Stimulated activated CD4-positive, alpha-beta T cell treated with anti-CD3 and anti-CD28 coated beads, Interleukin-4, amount 100 ng/mL, for 4 hours (primary cell): ENCODE data around the gene ADCY10.
"Not testable (repeated sequence)": the region's sequence is repeated elsewhere in the genome, so short reads cannot be mapped to it uniquely, and the experiment has no call there.

ENCODE experiments used
- DNase-seq, 2 experiments: peaks; one replicate each; pipeline ENCODE4 v3.0.0-alpha.2; 2020

Gene ADCY10

DNA sequence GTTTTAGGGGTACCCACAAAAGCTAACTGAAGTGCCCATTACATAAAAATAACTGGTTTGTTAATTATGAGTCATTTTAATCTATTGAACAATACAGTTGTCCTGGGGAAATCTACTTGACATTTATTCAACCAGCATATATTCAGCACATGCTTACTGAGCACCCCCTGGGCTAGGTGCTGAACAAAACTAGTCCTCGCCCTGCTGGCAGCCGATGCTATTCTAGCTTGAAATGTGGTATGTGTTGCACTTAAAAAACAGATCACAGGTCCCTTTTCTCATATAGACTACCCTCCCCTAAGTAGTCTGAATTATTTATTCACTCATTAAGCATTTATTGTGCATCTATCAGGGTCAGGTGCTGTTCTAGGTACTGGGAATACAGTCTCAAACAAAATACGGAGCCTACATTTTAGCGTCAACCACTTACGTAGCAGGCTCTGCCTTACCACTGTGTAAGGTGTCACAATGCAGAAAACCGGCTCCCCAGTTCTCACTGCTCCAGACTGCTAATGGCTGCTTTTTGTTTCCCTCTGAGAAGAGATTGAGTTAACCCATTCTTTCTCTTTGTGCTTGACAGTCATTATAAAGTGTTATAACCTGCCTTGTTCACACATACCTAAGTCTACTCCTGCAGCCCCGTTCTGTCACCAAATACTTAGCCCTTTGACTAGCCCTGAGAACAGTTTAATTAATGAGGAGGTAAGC lies 57.1 kb downstream of the ADCY10 start:
- DNase-seq = no peak

- no peak for DNase-seq
These were observed 59.8 kb downstream of the ADCY10 start for GRCh38 chr1:167854184-167854583.

DNA sequence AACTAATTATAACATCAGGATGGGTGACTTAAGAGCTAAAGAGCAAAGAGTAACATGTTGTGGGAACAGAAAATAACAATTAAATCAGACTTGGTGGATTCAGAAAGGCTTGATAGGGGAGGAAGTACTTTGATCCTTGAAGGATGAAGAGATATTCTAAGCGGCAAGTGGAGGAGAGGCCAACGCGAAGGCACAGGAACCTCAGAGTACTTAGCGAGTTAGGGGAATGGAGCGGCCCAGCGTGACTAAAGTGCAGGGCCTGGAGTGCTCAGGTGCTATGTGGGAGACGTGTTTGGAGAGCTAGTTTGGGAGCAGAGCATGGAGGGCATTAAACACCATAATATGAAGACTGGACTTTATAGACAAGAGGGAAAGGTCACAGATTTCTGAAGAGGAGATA lies 64.3 kb downstream of the ADCY10 start:
- DNase-seq = no peak

- no peak for DNase-seq
These were observed 71.1 kb downstream of the ADCY10 start for GRCh38 chr1:167842872-167843271.

GRCh38 chr1:167841530-167841929 lies 72.4 kb downstream of the ADCY10 start:
- no peak for DNase-seq

GRCh38 chr1:167839009-167839408 lies 74.9 kb downstream of the ADCY10 start:
- no peak for DNase-seq

DNA sequence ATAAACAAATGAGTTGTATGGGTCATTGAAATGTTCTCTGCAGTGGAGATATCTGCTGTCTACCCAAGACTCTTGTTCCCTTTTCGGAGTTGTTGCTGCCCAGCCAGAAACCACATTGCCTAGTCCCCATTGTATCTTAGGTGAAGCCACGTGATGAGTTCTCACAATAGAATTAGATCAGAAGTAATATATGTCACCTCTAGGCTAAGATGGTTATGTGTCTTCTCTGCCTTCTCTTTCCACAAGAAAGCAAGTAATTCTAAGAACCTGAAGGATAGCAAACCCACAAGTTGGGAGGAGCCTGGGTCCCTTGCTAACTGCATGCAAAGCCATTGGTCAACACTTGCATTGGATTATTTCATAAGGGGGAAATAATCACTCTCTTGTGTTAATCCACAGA lies 76.6 kb downstream of the ADCY10 start:
- no peak for DNase-seq

DNA sequence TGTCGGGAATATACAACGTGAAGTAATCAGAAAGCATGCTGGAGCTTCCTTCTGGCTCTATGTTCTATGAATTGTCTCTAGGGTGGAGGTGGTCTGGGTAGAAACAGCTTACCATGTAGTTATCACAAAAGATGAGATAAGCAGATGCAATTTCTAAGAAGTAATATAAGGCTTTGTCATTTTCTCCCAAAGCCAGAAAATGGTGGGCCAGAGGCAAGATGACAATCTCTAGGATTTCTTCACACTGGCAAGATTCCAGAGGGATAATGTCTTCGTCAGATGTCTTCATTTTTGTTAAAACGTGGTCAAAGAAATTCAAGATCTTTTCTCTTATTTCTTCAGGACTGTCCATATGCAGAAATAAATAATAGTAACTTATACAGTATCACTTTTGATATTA lies 77.7 kb downstream of the ADCY10 start:
- DNase-seq = no peak

GRCh38 chr1:167833904-167834303 lies 80.0 kb downstream of the ADCY10 start:
- DNase-seq = no peak

DNA sequence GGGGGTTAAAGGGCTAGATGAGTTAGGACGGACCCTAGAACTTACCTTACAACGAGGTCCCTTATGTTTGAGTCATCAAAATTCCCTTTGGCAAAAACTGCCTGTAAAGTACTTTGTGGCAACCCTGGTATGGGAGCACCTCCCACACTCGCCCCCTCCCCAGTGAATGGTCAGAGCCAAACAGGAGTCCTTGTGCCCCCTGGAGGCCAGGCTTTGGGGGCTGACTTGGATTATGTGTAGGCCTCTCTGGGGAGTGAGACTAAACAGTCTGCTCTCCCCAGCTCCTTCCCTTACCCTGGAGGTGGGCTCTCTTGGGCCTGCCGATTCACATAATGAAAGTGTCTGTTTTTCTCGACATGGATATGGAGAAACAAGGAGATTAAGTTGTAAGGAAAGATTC lies 81.2 kb downstream of the ADCY10 start:
- DNase-seq = no peak

DNA sequence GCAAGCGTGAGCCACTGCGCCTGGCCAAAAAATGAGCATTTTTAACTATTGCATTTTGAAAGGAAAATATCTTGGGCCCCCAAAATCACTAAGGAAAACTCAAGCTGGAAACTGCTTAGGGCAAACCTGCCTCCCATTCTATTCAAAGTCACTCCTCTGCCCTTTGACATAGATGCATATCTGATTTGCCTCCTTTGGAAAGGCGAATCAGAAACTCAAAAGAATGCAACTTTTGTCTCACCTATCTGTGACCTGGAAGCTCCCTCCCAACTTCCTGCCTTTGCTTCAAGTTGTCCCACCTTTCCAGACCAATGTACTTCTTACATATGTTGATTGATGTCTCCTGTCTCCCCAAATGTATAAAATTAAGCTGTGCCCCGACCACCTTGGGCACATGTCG lies 83.3 kb downstream of the ADCY10 start:
- DNase-seq = not testable (repeated sequence)

- DNase-seq = no peak
These were observed 84.1 kb downstream of the ADCY10 start for GRCh38 chr1:167829868-167830267.

- no peak for DNase-seq
These were observed 87.8 kb downstream of the ADCY10 start for GRCh38 chr1:167826127-167826526.

DNA sequence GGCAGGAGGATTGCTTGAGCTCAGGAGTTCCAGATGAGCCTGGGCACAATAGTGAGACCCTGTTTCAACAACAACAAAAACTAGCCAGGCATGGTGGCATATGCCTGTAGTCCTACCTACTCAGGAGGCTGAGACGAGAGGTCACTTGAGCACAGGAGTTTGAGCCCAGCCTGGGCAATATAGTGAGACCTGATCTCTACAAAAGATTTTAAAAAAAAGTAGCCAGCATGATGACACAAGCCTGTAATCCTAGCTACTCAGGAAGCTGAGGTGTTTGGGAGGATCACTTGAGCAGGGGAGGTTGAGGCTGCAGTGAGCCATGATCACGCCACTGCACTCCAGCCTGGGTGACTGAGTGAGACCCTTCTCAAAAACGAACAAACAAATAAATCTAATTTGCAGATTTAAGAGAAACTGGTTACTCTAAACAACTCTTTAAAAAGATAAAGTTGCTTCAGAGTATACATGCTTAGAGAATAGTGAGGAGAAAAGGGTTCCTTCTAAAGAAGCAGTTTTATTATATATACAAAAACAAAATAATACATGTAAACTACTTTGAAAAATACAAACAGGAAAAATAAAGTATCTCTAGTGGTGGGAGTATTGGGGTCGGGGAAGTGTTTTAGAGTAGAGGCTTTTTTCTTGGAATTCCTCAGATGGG lies 88.4 kb downstream of the ADCY10 start:
- DNase-seq = no peak

GRCh38 chr1:167824163-167824794 lies 89.7 kb downstream of the ADCY10 start:
- DNase-seq = no peak

- DNase-seq = no peak
These were observed 91.8 kb downstream of the ADCY10 start for GRCh38 chr1:167821969-167822685.

- no peak for DNase-seq
These were observed 92.6 kb downstream of the ADCY10 start for GRCh38 chr1:167821356-167821685.

GRCh38 chr1:167820684-167821355 lies 93.1 kb downstream of the ADCY10 start:
- no peak for DNase-seq

- peak in 1 of 2 experiments; percentile 22 for DNase-seq
These were observed 93.9 kb downstream of the ADCY10 start for GRCh38 chr1:167819849-167820683.

- DNase-seq = no peak
These were observed 98.3 kb downstream of the ADCY10 start for GRCh38 chr1:167815650-167816049.

DNA sequence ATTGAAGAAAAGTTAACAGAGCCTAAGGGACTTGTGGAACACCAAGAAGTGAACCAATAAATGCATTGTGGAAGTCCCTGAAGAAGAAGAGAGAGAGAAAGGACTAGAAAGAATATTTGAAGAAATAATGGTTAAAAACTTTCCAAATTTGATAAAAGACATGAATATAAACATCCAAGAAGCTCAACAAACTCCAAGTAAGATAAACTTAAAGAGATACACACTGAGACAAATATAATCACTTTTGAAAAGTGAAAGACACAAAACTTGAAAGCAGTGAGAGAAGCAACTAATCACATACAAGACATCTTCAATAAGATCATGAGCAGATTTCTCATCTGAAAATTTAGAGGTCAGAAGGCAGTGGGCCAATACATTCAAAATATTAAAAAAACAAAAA lies 101.0 kb downstream of the ADCY10 start:
- no peak for DNase-seq

- DNase-seq = no peak
These were observed 105.2 kb downstream of the ADCY10 start for GRCh38 chr1:167808690-167809089.
